ENCODE measurements around the gene ZNF189. TPM values are rescaled to one million over a fixed set of nuclear protein-coding genes. Genes with fewer than 3 reads are reported as not detected.

ZNF189 gene
- total RNA-seq, 4 donors from 2014 or later, result 18.8 to 61.9 (median 34.0) TPM

DNA sequence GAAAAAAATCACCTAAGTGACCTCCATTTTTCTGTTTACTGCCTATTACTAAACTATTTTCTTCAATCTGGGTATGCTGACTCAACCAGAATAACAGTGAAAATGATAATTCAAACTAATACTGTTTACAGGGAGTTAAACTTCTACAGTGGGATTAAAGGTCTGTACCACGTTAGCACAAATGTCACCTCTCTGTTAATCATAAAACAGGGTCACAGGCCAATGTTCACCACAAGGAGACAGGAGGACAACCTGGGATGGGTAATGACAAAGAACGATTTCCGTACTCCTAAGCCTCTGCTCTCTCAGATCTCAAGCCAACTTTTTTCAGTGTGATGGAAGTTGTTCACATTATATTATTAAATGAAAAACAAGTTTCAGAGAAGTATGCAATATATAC, 34.6 kb downstream of the ZNF189 start:
- Histone ChIP-seq H3K27ac (no peak overlapping the region), H3K27me3 (no peaks in the 10 kb centered on the region), H3K4me3 (no peak overlapping the region), H3K9me3 (no peaks in the 10 kb centered on the region), H3K4me1 (no peaks in the 10 kb centered on the region), H3K36me3 (no peaks in the 10 kb centered on the region)
- TF ChIP-seq, protein P1, sequence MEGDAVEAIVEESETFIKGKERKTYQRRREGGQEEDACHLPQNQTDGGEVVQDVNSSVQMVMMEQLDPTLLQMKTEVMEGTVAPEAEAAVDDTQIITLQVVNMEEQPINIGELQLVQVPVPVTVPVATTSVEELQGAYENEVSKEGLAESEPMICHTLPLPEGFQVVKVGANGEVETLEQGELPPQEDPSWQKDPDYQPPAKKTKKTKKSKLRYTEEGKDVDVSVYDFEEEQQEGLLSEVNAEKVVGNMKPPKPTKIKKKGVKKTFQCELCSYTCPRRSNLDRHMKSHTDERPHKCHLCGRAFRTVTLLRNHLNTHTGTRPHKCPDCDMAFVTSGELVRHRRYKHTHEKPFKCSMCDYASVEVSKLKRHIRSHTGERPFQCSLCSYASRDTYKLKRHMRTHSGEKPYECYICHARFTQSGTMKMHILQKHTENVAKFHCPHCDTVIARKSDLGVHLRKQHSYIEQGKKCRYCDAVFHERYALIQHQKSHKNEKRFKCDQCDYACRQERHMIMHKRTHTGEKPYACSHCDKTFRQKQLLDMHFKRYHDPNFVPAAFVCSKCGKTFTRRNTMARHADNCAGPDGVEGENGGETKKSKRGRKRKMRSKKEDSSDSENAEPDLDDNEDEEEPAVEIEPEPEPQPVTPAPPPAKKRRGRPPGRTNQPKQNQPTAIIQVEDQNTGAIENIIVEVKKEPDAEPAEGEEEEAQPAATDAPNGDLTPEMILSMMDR (IDR thresholded peaks at IDR 0.05), result no peak
- no peak for TF ChIP-seq POLR2A (IDR thresholded peaks at IDR 0.05)
- intact Hi-C loops (cut with DNase I; ENCODE audit: low total_unique reads), result no loop called here
- DNase-seq, result no peak

DNA sequence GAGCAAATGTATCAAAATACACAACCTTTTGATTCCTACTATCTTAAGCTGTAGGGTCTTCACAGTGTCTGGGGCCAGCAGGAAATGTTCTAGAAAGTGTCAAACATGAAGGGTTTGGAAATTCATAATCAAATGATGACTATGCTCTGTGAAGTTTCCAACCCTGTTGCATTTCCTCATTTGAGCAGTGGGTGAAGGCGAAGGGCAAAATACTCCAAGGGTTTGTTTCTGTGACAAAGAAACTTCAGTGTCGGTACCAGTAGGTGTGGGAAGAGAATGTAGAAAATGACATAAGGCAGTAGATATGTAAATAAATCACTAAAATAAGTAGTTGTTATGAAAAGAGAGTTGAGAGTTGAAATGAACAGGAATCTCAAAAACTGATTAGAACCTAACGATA, 36.3 kb downstream of the ZNF189 start:
- no peak for DNase-seq
- H3K27ac ChIP-seq, result no peak overlapping the region
- H3K4me3 ChIP-seq, result no peak overlapping the region
- H3K27me3 ChIP-seq, result no peaks in the 10 kb centered on the region
- H3K4me1 ChIP-seq, result no peaks in the 10 kb centered on the region
- no peaks in the 10 kb centered on the region for H3K9me3 ChIP-seq
- H3K36me3 ChIP-seq, result no peaks in the 10 kb centered on the region
- TF ChIP-seq POLR2A (IDR thresholded peaks at IDR 0.05), result no peak
- TF ChIP-seq, protein P1 (IDR thresholded peaks at IDR 0.05), result no peak
- intact Hi-C loops (cut with DNase I; ENCODE audit: low total_unique reads), result no loop called here

DNA sequence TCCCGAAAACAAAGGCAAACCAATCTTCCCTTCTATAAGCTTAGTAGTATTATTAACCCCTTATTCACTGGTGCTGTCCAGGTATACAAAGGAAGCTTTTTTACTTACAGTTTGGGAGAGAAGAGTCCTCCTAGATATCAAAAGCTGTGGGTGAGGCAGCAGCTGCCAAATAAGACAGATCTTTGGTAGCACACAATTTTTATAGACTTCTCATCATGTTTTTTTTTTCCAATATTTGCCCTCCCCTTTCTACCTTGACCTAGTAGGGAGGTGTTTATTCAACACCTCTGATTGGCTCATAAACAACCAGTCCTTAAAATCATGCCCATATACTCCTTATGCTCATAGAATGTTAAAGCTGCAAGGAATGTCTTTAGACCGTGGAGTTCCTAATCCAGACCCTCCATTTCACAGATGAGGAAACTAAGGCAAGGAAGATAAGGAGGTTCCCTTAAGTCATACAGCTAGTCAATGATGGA, 37.0 kb downstream of the ZNF189 start, which contains the start of gene ALDOB:
Gene ALDOB (minus strand): TSS at position 174 of the 479 bp plus-strand sequence. CDS start 4,887 bp downstream, outside the sequence.
- Histone ChIP-seq H3K4me3 (no peak within 1 kb of the TSS), H3K27ac (no peak within 1 kb of the TSS), H3K9me3 (no peaks in the 10 kb centered on the region), H3K4me1 (no peaks in the 10 kb centered on the region), H3K27me3 (no peaks in the 10 kb centered on the region), H3K36me3 (no peaks in the 10 kb centered on the region)
- no peak for TF ChIP-seq POLR2A (IDR thresholded peaks at IDR 0.05)
- TF ChIP-seq, protein P1 (IDR thresholded peaks at IDR 0.05), result no peak
- DNase-seq, result no peak
- intact Hi-C loops (cut with DNase I; ENCODE audit: low total_unique reads), result no loop called here

DNA sequence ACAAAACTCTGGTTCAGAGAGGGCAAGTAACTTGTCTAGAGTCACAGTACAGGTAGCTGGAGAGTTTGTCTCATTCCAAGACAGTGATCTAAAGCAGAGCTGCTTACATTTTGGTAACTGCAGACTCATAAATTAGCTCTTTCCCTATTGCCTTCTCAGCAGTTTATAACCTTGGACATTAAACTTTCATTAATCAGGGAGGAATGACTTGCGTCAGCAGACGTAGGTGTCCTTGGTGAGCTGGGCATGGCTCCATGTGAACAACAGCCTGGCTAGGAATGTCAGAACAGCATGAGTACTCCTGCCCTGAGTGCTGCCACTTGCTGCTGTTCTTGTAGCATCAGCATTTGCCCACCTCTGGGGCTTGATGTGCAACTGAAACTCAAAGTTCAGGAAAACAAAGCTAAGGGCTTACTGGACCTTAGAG, 39.2 kb downstream of the ZNF189 start:
- intact Hi-C loops (cut with DNase I; ENCODE audit: low total_unique reads), result no loop called here
- H3K4me3 ChIP-seq, result no peak overlapping the region
- no peak overlapping the region for H3K27ac ChIP-seq
- TF ChIP-seq, protein P1 (IDR thresholded peaks at IDR 0.05), result no peak
- no peak for TF ChIP-seq POLR2A (IDR thresholded peaks at IDR 0.05)
- H3K9me3 ChIP-seq, result no peaks in the 10 kb centered on the region
- no peaks in the 10 kb centered on the region for H3K36me3 ChIP-seq
- no peaks in the 10 kb centered on the region for H3K27me3 ChIP-seq
- no peak for DNase-seq
- no peaks in the 10 kb centered on the region for H3K4me1 ChIP-seq

DNA sequence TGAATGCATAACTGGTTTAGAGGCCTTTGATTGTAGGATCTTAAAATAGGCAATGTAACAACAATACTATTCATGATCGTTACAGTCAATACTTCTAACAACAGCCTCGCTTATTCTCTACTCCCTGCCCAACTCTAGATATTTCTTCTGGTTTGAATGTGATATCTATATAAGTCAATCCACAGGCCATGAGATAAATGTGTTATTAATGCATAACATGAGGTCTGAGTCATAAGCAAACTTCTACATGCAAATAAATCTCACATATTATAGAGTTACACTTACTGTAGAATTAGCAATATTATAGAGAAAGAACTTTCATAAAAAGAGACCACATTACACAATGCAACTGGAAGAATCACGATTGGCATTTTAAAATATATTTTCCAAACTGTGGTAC, 39.9 kb downstream of the ZNF189 start:
- no peak for TF ChIP-seq POLR2A (IDR thresholded peaks at IDR 0.05)
- TF ChIP-seq, protein P1 (IDR thresholded peaks at IDR 0.05), result no peak
- no peak for DNase-seq
- Histone ChIP-seq H3K36me3 (no peaks in the 10 kb centered on the region), H3K4me3 (no peak overlapping the region), H3K9me3 (no peaks in the 10 kb centered on the region), H3K27ac (no peak overlapping the region), H3K27me3 (no peaks in the 10 kb centered on the region), H3K4me1 (no peaks in the 10 kb centered on the region)
- intact Hi-C loops (cut with DNase I; ENCODE audit: low total_unique reads), result no loop called here

Data from uterus (tissue), 4 donors.